ENCODE data around the gene HAPLN3.

The HAPLN3 gene

DNA sequence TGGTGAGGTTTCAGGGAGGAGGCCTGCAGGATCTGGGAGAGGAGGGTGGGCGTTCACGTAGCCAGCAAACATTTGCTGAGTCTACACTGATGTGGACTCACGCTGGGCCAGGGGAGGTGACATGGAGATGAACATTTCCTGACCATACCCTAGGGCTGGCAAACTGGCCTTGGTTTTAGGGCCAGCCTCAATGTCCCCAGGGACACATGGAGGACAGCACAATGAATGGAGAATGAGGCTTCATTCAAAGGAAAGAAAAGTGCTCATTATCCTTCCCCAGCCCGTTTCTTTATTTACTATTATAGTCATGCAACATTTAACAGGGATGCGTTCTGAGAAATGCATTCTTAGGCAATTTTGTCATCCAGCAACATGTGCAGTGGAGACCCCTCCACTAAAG, 65.3 kb downstream of the HAPLN3 start:
- no peak for DNase-seq (ENCODE audit: low read depth in 2 of 2)

GRCh38 chr15:88828791-88829190, 66.6 kb downstream of the HAPLN3 start:
- no peak for DNase-seq (ENCODE audit: low read depth in 2 of 2)

Measured in stimulated activated CD8-positive, alpha-beta memory T cell treated with anti-CD3 and anti-CD28 coated beads, Interleukin-2, amount 100 ng/mL, for 48 hours (primary cell).